ENCODE results near the gene DNTT. TPM values are rescaled to one million over a fixed set of nuclear protein-coding genes. Genes with fewer than 3 reads are reported as not detected.

DNTT gene
- polyA plus RNA-seq, 1 donor (not counting 4 experiments of a cell fraction or from before 2014, with no cell fraction given): not detected

- Histone ChIP-seq H3K9me1 (ENCODE audit: control insufficient read depth, extremely low read depth, insufficient read depth, low read length) (no peaks in the 10 kb centered on the region), H3K4me1 (ENCODE audit: control insufficient read depth, extremely low read depth, insufficient read depth, low read length) (no peaks in the 10 kb centered on the region), H3K27ac (ENCODE audit: control insufficient read depth, insufficient read depth, low read length) (no peak overlapping the region), H3K27me3 (ENCODE audit: control insufficient read depth, extremely low read depth, insufficient read depth, low read length) (peaks cover 2% of the 10 kb centered on the region), H3K9ac (ENCODE audit: control insufficient read depth, extremely low read depth, insufficient read depth, low read length) (no peak overlapping the region), H4K20me1 (ENCODE audit: control insufficient read depth, extremely low read depth, insufficient read depth, low read length) (no peaks in the 10 kb centered on the region), H3K4me3 (ENCODE audit: control insufficient read depth in 2 of 3, extremely low read depth in 1 of 3, insufficient read depth in 2 of 3, low read depth in 1 of 3, low read length in 3 of 3) (no peak overlapping the region), H3K4me2 (ENCODE audit: control insufficient read depth, extremely low read depth, insufficient read depth, low read depth, low read length) (no peak overlapping the region), H3K9me3 (ENCODE audit: control insufficient read depth, low read depth, low read length) (no peaks in the 10 kb centered on the region), H2AFZ (ENCODE audit: control insufficient read depth, low read length) (no peak overlapping the region), H3K36me3 (ENCODE audit: control insufficient read depth in 2 of 2, extremely low read depth in 1 of 2, insufficient read depth in 2 of 2, low read length in 2 of 2) (no peaks in the 10 kb centered on the region), H3K79me2 (ENCODE audit: control insufficient read depth, insufficient read depth, low read length) (no peaks in the 10 kb centered on the region)
- DNase-seq (ENCODE audit: low read depth, low spot score): no peak
- FAIRE-seq: no peak
- no peak for TF ChIP-seq EZH2 (IDR thresholded peaks at IDR 0.05; ENCODE audit: low read length)
- no peak for TF ChIP-seq CTCF (optimal IDR thresholded peaks at IDR 0.05 in 1 of 3, IDR thresholded peaks at IDR 0.05 in 1 of 3, conservative IDR thresholded peaks at IDR 0.05 in 1 of 3; ENCODE audit: extremely low read depth in 1 of 3, insufficient read depth in 2 of 3, low read length in 3 of 3)
- dilution Hi-C loops (cut with MboI; ENCODE audit: extremely low pct_ligation_motif_present, low sequenced_read_pairs): no loop called here
Observed at GRCh38 chr10:96319754-96320474, 15.7 kb downstream of the DNTT start.

GRCh38 chr10:96321822-96322221 is 17.6 kb downstream of the DNTT start:
- Histone ChIP-seq H3K27me3 (ENCODE audit: control insufficient read depth, extremely low read depth, insufficient read depth, low read length) (peaks cover 2% of the 10 kb centered on the region), H3K4me2 (ENCODE audit: control insufficient read depth, extremely low read depth, insufficient read depth, low read depth, low read length) (no peak overlapping the region), H3K36me3 (ENCODE audit: control insufficient read depth in 2 of 2, extremely low read depth in 1 of 2, insufficient read depth in 2 of 2, low read length in 2 of 2) (no peaks in the 10 kb centered on the region), H3K4me3 (ENCODE audit: control insufficient read depth in 2 of 3, extremely low read depth in 1 of 3, insufficient read depth in 2 of 3, low read depth in 1 of 3, low read length in 3 of 3) (no peak overlapping the region), H3K79me2 (ENCODE audit: control insufficient read depth, insufficient read depth, low read length) (no peaks in the 10 kb centered on the region), H2AFZ (ENCODE audit: control insufficient read depth, low read length) (no peak overlapping the region), H4K20me1 (ENCODE audit: control insufficient read depth, extremely low read depth, insufficient read depth, low read length) (no peaks in the 10 kb centered on the region), H3K9ac (ENCODE audit: control insufficient read depth, extremely low read depth, insufficient read depth, low read length) (no peak overlapping the region), H3K4me1 (ENCODE audit: control insufficient read depth, extremely low read depth, insufficient read depth, low read length) (no peaks in the 10 kb centered on the region), H3K9me3 (ENCODE audit: control insufficient read depth, low read depth, low read length) (no peaks in the 10 kb centered on the region), H3K27ac (ENCODE audit: control insufficient read depth, insufficient read depth, low read length) (no peak overlapping the region), H3K9me1 (ENCODE audit: control insufficient read depth, extremely low read depth, insufficient read depth, low read length) (no peaks in the 10 kb centered on the region)
- TF ChIP-seq EZH2 (IDR thresholded peaks at IDR 0.05; ENCODE audit: low read length) (no peak), CTCF (optimal IDR thresholded peaks at IDR 0.05 in 1 of 3, IDR thresholded peaks at IDR 0.05 in 1 of 3, conservative IDR thresholded peaks at IDR 0.05 in 1 of 3; ENCODE audit: extremely low read depth in 1 of 3, insufficient read depth in 2 of 3, low read length in 3 of 3) (peak in 1 of 3 experiments; percentile 13)
- no peak for DNase-seq (ENCODE audit: low read depth, low spot score)
- FAIRE-seq: no peak
- dilution Hi-C loops (cut with MboI; ENCODE audit: extremely low pct_ligation_motif_present, low sequenced_read_pairs): no loop called here
